Endothelial cell of umbilical vein (primary cell): Measurements from ENCODE around the gene ATP2C2. TPM values are rescaled to one million over a fixed set of nuclear protein-coding genes. Genes with fewer than 3 reads are reported as not detected.

Source experiments
- BruUV-seq: library from RNA; stranded (reverse); fragments of 400-500 nt; replicated peaks from 2 replicates; lab custom pipeline; 2021; lab: Mats Ljungman, UMichigan
- CTCF ChIA-PET: fragments of 300-600, 350-600 bp; sonication (Branson Sonifier 250); formaldehyde crosslinking; loops from one replicate; lab custom pipeline; 2021; ENCODE audit warnings: antibody characterized with exemption, inconsistent platforms; lab: Charles Lee
- POLR2A ChIA-PET: fragments of 300-600, 350-600 bp; sonication (Branson Sonifier 250); formaldehyde crosslinking; loops from one replicate; lab custom pipeline; 2021; ENCODE audit warnings: antibody characterized with exemption, inconsistent platforms; lab: Charles Lee
- DNase-seq: peaks from one replicate; pipeline ENCODE4 v3.0.0-alpha.2; 2011; ENCODE audit warnings: low read depth, low spot score
- FAIRE-seq: peaks from 2 replicates; lab custom pipeline; 2011; peaks lifted over from hg19 to GRCh38; lab: Jason Lieb, UNC
- H2AFZ ChIP-seq: 2 replicates; pipeline ENCODE4 v1.6.0; 2012; ENCODE audit warnings: low read depth, low read length, control low read depth, inconsistent platforms
- H3K27ac ChIP-seq: 2 replicates; pipeline ENCODE4 v1.5.1; 2011; ENCODE audit warnings: low read depth, mild to moderate bottlenecking, control low read depth, low read length, moderate library complexity; ENCODE audit not compliant: insufficient read depth
- H3K27me3 ChIP-seq, 2 experiments: 2 replicates each; pipeline versions ENCODE4 v1.6.0 to v1.6.1; 2011; ENCODE audit warnings: low read length in 2 of 2, mixed read lengths in 1 of 2; ENCODE audit not compliant: control insufficient read depth in 2 of 2, insufficient read depth in 2 of 2
- H3K36me3 ChIP-seq, 2 experiments: 2 replicates in 1 of 2; 3 replicates in 1 of 2; pipeline ENCODE4 v1.5.1; 2011; ENCODE audit warnings: low read length in 2 of 2, mild to moderate bottlenecking in 1 of 2, moderate library complexity in 1 of 2; ENCODE audit not compliant: control insufficient read depth in 2 of 2, insufficient read depth in 2 of 2; ENCODE audit errors: extremely low read depth in 1 of 2
- H3K4me1 ChIP-seq: 3 replicates; pipeline ENCODE4 v1.5.1; 2011; ENCODE audit warnings: mild to moderate bottlenecking, low read length; ENCODE audit not compliant: control insufficient read depth, insufficient read depth; ENCODE audit errors: extremely low read depth
- H3K4me2 ChIP-seq: 2 replicates; pipeline ENCODE4 v1.6.1; 2011; ENCODE audit warnings: low read length, control low read depth, mixed read lengths; ENCODE audit not compliant: insufficient read depth
- H3K4me3 ChIP-seq, 3 experiments: fragments of 200-600 bp in 1 of 3; sonication (generic), shearing (Covaris generic) in 1 of 3; replicated peaks in 1 of 3; 2 replicates each; pipeline ENCODE4 v1.5.1; 2011 to 2016; ENCODE audit warnings: control low read depth in 3 of 3, low read length in 3 of 3, mild to moderate bottlenecking in 2 of 3, inconsistent platforms in 1 of 3, low read depth in 1 of 3, moderate library complexity in 1 of 3; ENCODE audit not compliant: insufficient read depth in 1 of 3
- H3K79me2 ChIP-seq: 2 replicates; pipeline ENCODE4 v1.6.0; 2012; ENCODE audit warnings: low read length, inconsistent platforms; ENCODE audit not compliant: control insufficient read depth, insufficient read depth
- H3K9ac ChIP-seq: replicated peaks from 2 replicates; pipeline ENCODE3; 2011; ENCODE audit warnings: low read length, control low read depth; ENCODE audit not compliant: insufficient read depth; ENCODE audit errors: extremely low read depth
- H3K9me1 ChIP-seq: replicated peaks from 3 replicates; pipeline ENCODE4 v1.6.0; 2011; ENCODE audit warnings: mild to moderate bottlenecking, low read length; ENCODE audit not compliant: control insufficient read depth, insufficient read depth; ENCODE audit errors: extremely low read depth
- H3K9me3 ChIP-seq: replicated peaks from 2 replicates; pipeline ENCODE4 v1.5.1; 2012; ENCODE audit warnings: low read length, inconsistent platforms; ENCODE audit not compliant: control insufficient read depth, insufficient read depth
- H4K20me1 ChIP-seq: replicated peaks from 2 replicates; pipeline ENCODE3; 2011; ENCODE audit warnings: mild to moderate bottlenecking, low read length; ENCODE audit not compliant: control insufficient read depth, insufficient read depth; ENCODE audit errors: extremely low read depth
- CTCF ChIP-seq, 2 donors: IDR thresholded peaks; 1 replicate in 1 of 2; 2 replicates in 1 of 2; pipeline ENCODE4 v1.5.1; 2011; ENCODE audit warnings: low read length in 2 of 2, mild to moderate bottlenecking in 2 of 2, moderate library complexity in 2 of 2, control low read depth in 1 of 2, inconsistent platforms in 1 of 2, low read depth in 1 of 2; ENCODE audit not compliant: insufficient read depth in 1 of 2; ENCODE audit errors: extremely low read depth in 1 of 2
- EZH2 ChIP-seq: IDR thresholded peaks from 2 replicates; pipeline ENCODE4 v1.6.1; 2012; ENCODE audit warnings: borderline replicate concordance, low read depth, mild to moderate bottlenecking, moderate library complexity, low read length, inconsistent platforms; ENCODE audit not compliant: severe bottlenecking
- FOS ChIP-seq: IDR thresholded peaks from 2 replicates; pipeline ENCODE4 v1.6.1; 2011; ENCODE audit warnings: mild to moderate bottlenecking, low read length, moderate library complexity, borderline replicate concordance; ENCODE audit not compliant: insufficient read depth
- dilution Hi-C: fragments of 300-500 bp; cut with MboI; formaldehyde crosslinking; loops from one replicate; pipeline ENCODE4 v1.15.0; 2019; ENCODE audit warnings: low sequenced_read_pairs; ENCODE audit not compliant: extremely low pct_ligation_motif_present
- intact Hi-C: fragments of 100-400 bp; cut with micrococcal nuclease; formaldehyde crosslinking; loops from one replicate; pipeline ENCODE4 v1.10.0; 2022
- polyA plus RNA-seq, 4 experiments: library from polyadenylated mRNA; depleted of rRNA in 3 of 4; stranded (reverse) in 3 of 4; unstranded in 1 of 4; fragments of >200 nt; gene quantifications; 2 replicates each; pipeline versions ENCODE4 v1.2.1 to v1.2.3, GENCODE V29; 2011 to 2012; ENCODE audit warnings: missing spikeins in 1 of 4
- total RNA-seq: library from RNA; stranded (reverse); gene quantifications from 2 replicates; pipeline ENCODE4 v1.2.3, GENCODE V29; 2021

Gene ATP2C2
- total and polyA plus RNA-seq, 2 donors (not counting 3 experiments of a cell fraction or from before 2014, with no cell fraction given) = not detected

GRCh38 chr16:84475643-84476240 lies 107.4 kb downstream of the ATP2C2 start:
- no peaks in the 10 kb centered on the region for H3K4me1 ChIP-seq
- no TSS peak for BruUV-seq
- no peak overlapping the region for H3K4me2 ChIP-seq
- CTCF ChIA-PET = no interaction called here
- H3K9me3 ChIP-seq = no peaks in the 10 kb centered on the region
- intact Hi-C loops = no loop called here
- no peak overlapping the region for H3K27ac ChIP-seq
- H2AFZ ChIP-seq = no peak overlapping the region
- no peaks in the 10 kb centered on the region for H3K79me2 ChIP-seq
- H3K9me1 ChIP-seq = no peaks in the 10 kb centered on the region
- FAIRE-seq (no peak), DNase-seq (no peak)
- H3K27me3 ChIP-seq = no peaks in the 10 kb centered on the region
- TF ChIP-seq EZH2 (no peak), CTCF (IDR thresholded peaks at IDR 0.05; ENCODE audit: extremely low read depth in 1 of 2, insufficient read depth in 1 of 2, low read depth in 1 of 2, low read length in 2 of 2) (no peak), FOS (no peak)
- H4K20me1 ChIP-seq = no peaks in the 10 kb centered on the region
- POLR2A ChIA-PET = no interaction called here
- dilution Hi-C loops = no loop called here
- no peak overlapping the region for H3K4me3 ChIP-seq
- H3K9ac ChIP-seq = no peak overlapping the region
- peaks cover 0 to 7% of the 10 kb centered on the region in 2 experiments for H3K36me3 ChIP-seq

- H3K79me2 ChIP-seq = no peaks in the 10 kb centered on the region
- H3K4me1 ChIP-seq = no peaks in the 10 kb centered on the region
- H3K36me3 ChIP-seq = peaks cover 0 to 7% of the 10 kb centered on the region in 2 experiments
- H3K4me3 ChIP-seq = no peak overlapping the region
- H3K9me1 ChIP-seq = no peaks in the 10 kb centered on the region
- no peaks in the 10 kb centered on the region for H3K27me3 ChIP-seq
- no peak overlapping the region for H3K4me2 ChIP-seq
- POLR2A ChIA-PET = no interaction called here
- H3K9ac ChIP-seq = no peak overlapping the region
- no TSS peak for BruUV-seq
- no peak for DNase-seq
- no peaks in the 10 kb centered on the region for H4K20me1 ChIP-seq
- no peak for FAIRE-seq
- no peak for TF ChIP-seq CTCF (IDR thresholded peaks at IDR 0.05; ENCODE audit: extremely low read depth in 1 of 2, insufficient read depth in 1 of 2, low read depth in 1 of 2, low read length in 2 of 2)
- dilution Hi-C loops = no loop called here
- intact Hi-C loops = no loop called here
- no peak overlapping the region for H3K27ac ChIP-seq
- CTCF ChIA-PET = no interaction called here
- H3K9me3 ChIP-seq = no peaks in the 10 kb centered on the region
- H2AFZ ChIP-seq = no peak overlapping the region
Measured at GRCh38 chr16:84476401-84476800, 108.1 kb downstream of the ATP2C2 start.
